ENCODE measurements around the gene CIAPIN1. TPM values are rescaled to one million over a fixed set of nuclear protein-coding genes. Genes with fewer than 3 reads are reported as not detected.

The CIAPIN1 gene
- total RNA-seq, 2 experiments from 2014 or later, result 27.8 to 28.0 TPM

DNA sequence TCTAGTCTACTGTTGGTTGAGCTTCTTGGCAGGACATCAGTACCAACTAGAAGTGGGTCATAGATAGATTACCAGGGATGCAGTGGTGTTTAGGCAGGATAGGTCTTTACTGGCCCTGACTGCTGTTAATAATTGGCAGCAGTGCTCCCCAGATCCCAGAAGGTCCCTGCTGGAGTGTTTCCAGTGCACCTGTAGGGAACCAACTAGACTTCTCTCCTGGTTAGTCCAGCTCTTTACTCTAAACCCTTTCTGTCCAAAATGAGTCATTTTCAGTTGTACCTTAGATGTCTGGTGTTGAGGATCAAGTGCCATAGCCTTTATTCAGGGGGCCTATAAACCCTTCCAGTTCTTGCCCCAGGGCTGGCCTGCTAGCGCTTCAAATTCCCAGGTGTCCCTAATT is 24.0 kb upstream of the CIAPIN1 start:
- ChIA-PET POLR2A (interaction anchor here (3.6 kb wide), 1 partner anchor 9 kb away, joined by 13 read pairs; the partner anchor contains the start of gene POLR2C), CTCF (interaction anchor here (1.2 kb wide), 1 partner anchor 9 kb away, joined by 5 read pairs; the partner anchor contains the start of gene POLR2C)
- H3K27me3 Mint-ChIP-seq, result no peaks in the 10 kb centered on the region
- H3K4me3 ChIP-seq (ENCODE audit: low read length), result no peak overlapping the region
- TF ChIP-seq, protein P1, sequence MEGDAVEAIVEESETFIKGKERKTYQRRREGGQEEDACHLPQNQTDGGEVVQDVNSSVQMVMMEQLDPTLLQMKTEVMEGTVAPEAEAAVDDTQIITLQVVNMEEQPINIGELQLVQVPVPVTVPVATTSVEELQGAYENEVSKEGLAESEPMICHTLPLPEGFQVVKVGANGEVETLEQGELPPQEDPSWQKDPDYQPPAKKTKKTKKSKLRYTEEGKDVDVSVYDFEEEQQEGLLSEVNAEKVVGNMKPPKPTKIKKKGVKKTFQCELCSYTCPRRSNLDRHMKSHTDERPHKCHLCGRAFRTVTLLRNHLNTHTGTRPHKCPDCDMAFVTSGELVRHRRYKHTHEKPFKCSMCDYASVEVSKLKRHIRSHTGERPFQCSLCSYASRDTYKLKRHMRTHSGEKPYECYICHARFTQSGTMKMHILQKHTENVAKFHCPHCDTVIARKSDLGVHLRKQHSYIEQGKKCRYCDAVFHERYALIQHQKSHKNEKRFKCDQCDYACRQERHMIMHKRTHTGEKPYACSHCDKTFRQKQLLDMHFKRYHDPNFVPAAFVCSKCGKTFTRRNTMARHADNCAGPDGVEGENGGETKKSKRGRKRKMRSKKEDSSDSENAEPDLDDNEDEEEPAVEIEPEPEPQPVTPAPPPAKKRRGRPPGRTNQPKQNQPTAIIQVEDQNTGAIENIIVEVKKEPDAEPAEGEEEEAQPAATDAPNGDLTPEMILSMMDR (IDR thresholded peaks at IDR 0.05), result no peak
- no peak overlapping the region for H3K4me3 Mint-ChIP-seq
- DNase-seq, result no peak
- ATAC-seq (ENCODE audit: poor library complexity), result no peak
- H3K36me3 Mint-ChIP-seq (ENCODE audit: low read depth), result peaks cover 67% of the 10 kb centered on the region
- no peak overlapping the region for H3K27ac ChIP-seq (ENCODE audit: low read depth in 1 of 2, low read length in 2 of 2)
- no peaks in the 10 kb centered on the region for H3K9me3 ChIP-seq (ENCODE audit: control insufficient read depth in 1 of 2, insufficient read depth in 1 of 2, low read length in 2 of 2)
- no peak overlapping the region for H3K27ac Mint-ChIP-seq
- intact Hi-C loops (cut with DNase I, micrococcal nuclease), result no loop called here
- peaks cover 9% of the 10 kb centered on the region for H3K4me1 ChIP-seq (ENCODE audit: insufficient read depth, low read length)
- H3K9me3 Mint-ChIP-seq, result no peaks in the 10 kb centered on the region
- no peaks in the 10 kb centered on the region for H3K27me3 ChIP-seq (ENCODE audit: control insufficient read depth in 1 of 2, insufficient read depth in 2 of 2, low read length in 2 of 2)
- peaks cover 60% of the 10 kb centered on the region for H3K36me3 ChIP-seq (ENCODE audit: insufficient read depth, low read length)
- peaks cover 7% of the 10 kb centered on the region for H3K4me1 Mint-ChIP-seq (ENCODE audit: low read depth)

GRCh38 chr16:57470711-57471110 is 23.5 kb upstream of the CIAPIN1 start:
- H3K9me3 Mint-ChIP-seq, result no peaks in the 10 kb centered on the region
- Histone ChIP-seq H3K36me3 (ENCODE audit: insufficient read depth, low read length) (peaks cover 65% of the 10 kb centered on the region), H3K27me3 (ENCODE audit: control insufficient read depth in 1 of 2, insufficient read depth in 2 of 2, low read length in 2 of 2) (no peaks in the 10 kb centered on the region), H3K4me3 (ENCODE audit: low read length) (no peak overlapping the region), H3K27ac (ENCODE audit: low read depth in 1 of 2, low read length in 2 of 2) (no peak overlapping the region), H3K4me1 (ENCODE audit: insufficient read depth, low read length) (peaks cover 8% of the 10 kb centered on the region), H3K9me3 (ENCODE audit: control insufficient read depth in 1 of 2, insufficient read depth in 1 of 2, low read length in 2 of 2) (no peaks in the 10 kb centered on the region)
- TF ChIP-seq, protein P1 (IDR thresholded peaks at IDR 0.05), result no peak
- ChIA-PET CTCF (interaction anchor here (1.2 kb wide), 1 partner anchor 8 kb away, joined by 5 read pairs; the partner anchor contains the start of gene POLR2C), POLR2A (no interaction called here)
- intact Hi-C loops (cut with DNase I, micrococcal nuclease), result no loop called here
- no peak for DNase-seq
- no peak overlapping the region for H3K4me3 Mint-ChIP-seq
- H3K36me3 Mint-ChIP-seq (ENCODE audit: low read depth), result peaks cover 67% of the 10 kb centered on the region
- no peak for ATAC-seq (ENCODE audit: poor library complexity)
- peaks cover 7% of the 10 kb centered on the region for H3K4me1 Mint-ChIP-seq (ENCODE audit: low read depth)
- no peaks in the 10 kb centered on the region for H3K27me3 Mint-ChIP-seq
- no peak overlapping the region for H3K27ac Mint-ChIP-seq

DNA sequence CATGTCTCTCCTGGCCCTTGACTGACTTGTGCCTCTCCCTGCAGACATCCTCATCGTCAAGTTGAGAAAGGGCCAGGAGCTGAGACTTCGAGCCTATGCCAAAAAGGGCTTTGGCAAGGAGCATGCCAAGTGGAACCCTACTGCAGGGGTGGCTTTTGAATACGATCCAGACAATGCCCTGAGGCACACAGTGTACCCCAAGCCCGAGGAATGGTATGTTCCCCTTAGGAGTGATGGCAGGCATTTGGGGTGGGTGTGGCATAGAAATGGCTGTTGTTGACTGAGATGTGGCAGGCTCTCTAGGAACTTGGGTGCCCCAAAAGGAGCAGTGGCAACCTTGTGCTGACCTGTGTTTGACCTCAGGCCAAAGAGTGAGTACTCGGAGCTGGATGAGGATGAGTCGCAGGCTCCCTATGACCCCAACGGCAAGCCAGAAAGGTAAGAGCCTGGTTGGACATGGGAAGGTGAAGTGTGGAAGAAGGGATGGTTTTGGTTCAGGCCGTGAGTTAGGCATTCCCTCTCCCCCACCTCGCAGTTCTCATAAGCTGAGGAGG is 22.8 kb upstream of the CIAPIN1 start:
- no peak overlapping the region for H3K27ac ChIP-seq (ENCODE audit: low read depth in 1 of 2, low read length in 2 of 2)
- Mint-ChIP-seq H3K9me3 (no peaks in the 10 kb centered on the region), H3K36me3 (ENCODE audit: low read depth) (peaks cover 74% of the 10 kb centered on the region), H3K4me1 (ENCODE audit: low read depth) (peaks cover 13% of the 10 kb centered on the region), H3K4me3 (no peak overlapping the region), H3K27me3 (no peaks in the 10 kb centered on the region), H3K27ac (no peak overlapping the region)
- CTCF ChIA-PET, result no interaction called here
- H3K9me3 ChIP-seq (ENCODE audit: control insufficient read depth in 1 of 2, insufficient read depth in 1 of 2, low read length in 2 of 2), result no peaks in the 10 kb centered on the region
- TF ChIP-seq, protein P1 (IDR thresholded peaks at IDR 0.05), result no peak
- H3K4me1 ChIP-seq (ENCODE audit: insufficient read depth, low read length), result peaks cover 8% of the 10 kb centered on the region
- no peak for DNase-seq
- no peaks in the 10 kb centered on the region for H3K27me3 ChIP-seq (ENCODE audit: control insufficient read depth in 1 of 2, insufficient read depth in 2 of 2, low read length in 2 of 2)
- no peak overlapping the region for H3K4me3 ChIP-seq (ENCODE audit: low read length)
- ATAC-seq (ENCODE audit: poor library complexity), result no peak
- POLR2A ChIA-PET, result no interaction called here
- intact Hi-C loops (cut with DNase I, micrococcal nuclease), result loop anchor here in 1 of 2 experiments (10.0 kb wide), 1 partner anchor 535 kb away; the partner anchor contains the start of gene HERPUD1
- peaks cover 72% of the 10 kb centered on the region for H3K36me3 ChIP-seq (ENCODE audit: insufficient read depth, low read length)
